GM19240 (cell line): Measurements from ENCODE around the gene CIAO2A.
A peak's percentile ranks its signal among the peaks of the same experiment; 100 is the strongest.

ENCODE experiments used
- DNase-seq: peaks from one replicate; pipeline ENCODE4 v3.0.0; 2011; ENCODE audit warnings: low spot score; ENCODE audit not compliant: insufficient read length

Gene CIAO2A

DNA sequence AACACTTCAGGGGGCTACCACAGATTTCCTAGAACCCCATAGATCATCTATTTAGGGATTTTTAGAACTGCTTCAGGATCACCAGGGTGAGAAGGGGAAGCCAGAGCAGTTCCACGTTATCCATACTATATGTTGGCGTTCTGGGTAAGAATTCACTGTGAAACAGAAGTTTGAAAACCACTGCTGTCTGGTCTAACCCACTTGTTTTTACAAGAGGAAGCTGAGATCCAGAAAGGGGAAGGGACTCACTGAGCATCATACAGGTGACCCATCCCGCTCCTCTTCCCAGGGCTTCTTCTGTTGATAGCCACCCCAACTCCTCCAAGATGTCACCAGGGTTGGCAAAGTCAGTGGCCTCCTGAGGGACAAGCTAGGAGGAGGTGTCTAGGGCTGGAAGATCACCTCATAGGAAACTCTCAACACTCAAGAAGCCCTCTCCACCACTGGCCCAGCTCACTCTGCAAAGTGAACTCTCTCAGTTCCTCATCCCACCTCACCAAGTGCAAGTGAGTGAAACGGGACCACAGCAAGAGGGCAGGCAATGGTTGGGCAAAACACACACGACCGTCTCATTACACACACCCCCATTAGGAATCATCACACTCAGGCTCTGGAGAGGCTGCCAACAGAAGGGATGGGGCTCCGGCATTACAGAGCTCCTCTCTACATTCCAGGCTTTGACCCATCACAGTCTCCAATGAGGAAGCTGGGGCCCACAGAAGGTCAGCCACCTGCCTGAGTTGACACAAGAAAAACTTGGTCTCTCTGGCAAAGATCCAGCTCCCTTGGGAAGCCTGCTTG, 49.1 kb downstream of the CIAO2A start:
- peak; percentile 69 for DNase-seq

GRCh38 chr15:64038878-64039610, 54.6 kb downstream of the CIAO2A start:
- DNase-seq = no peak

DNA sequence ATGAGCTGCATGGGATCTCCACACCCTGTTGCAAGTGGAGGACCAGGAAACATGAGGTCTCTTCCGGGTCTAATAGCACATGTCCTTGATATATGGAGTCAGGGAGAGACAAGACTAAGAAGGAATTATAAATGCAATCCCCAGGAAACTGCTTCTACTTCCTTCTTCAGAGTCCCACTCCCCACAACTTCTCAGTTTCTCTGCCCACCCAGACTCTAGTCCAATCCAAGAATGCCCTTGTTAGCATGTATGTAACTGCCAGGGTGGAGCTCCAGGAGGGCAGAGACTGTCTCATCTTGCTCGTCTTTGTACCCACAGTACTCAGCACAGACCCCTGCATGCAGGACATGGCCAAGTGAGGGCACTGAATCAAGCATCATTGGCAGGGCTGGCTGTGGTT, 55.7 kb downstream of the CIAO2A start:
- DNase-seq = no peak

DNA sequence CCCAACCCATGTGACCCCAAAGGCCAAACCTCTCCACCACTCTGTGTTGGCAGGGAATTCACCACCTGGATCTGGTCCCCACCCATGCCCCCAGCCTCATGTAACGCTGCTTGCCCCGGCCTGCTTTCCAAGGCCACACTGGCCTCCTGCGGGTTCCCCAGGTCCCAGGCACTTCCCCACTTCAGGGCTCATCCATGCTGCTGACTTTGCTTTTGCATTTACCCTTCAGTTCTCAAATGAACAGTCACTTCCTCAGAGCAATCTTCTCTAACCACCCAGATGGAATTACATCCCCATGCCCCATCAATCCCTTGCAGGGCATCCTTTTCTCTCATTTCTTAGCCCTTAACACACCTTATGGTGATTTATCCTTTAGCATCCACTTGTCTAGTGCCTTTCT, 56.5 kb downstream of the CIAO2A start:
- no peak for DNase-seq

GRCh38 chr15:64035525-64035924, 58.1 kb downstream of the CIAO2A start:
- DNase-seq = no peak

GRCh38 chr15:64034519-64034918, 59.1 kb downstream of the CIAO2A start:
- no peak for DNase-seq

DNA sequence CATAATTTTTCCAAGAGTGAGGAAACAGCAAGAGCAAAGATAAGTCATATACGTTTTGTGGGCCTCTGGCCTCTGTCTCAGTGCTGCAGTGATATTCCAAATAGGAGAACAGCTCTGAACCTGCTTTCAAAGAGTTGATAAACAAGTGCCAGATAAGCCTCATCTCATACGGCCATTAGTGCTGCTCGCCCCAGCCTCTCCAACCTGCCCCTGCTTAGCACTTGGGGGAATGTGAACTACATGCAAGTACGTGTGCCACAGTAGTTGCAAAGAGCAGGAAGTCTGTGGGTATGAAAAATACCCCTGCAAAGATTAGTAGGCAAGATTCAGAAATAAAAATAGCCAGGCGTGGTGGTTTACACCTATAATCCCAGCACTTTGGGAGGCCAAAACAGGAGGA, 61.3 kb downstream of the CIAO2A start:
- no peak for DNase-seq

- no peak for DNase-seq
These were observed 63.5 kb downstream of the CIAO2A start for GRCh38 chr15:64030123-64030522.

DNA sequence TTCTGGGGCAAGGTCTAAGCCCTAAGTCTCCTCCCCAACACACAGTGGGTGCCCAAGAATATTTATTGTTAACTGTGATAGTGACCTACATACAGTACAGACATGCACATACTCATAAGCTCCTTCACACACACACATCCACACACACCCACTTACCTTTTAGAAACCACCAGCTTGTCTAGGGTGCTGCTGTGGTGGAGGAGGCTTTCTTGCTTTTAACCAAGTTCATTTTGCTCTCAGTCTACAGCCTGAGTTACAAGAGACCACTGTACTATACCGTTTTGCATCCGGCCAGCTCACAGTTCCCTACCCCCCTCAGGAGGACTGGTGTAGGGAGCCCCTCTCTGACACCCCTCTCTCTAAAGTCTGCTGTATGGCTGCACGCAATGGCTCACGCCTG, 64.0 kb downstream of the CIAO2A start:
- DNase-seq = no peak

GRCh38 chr15:64029110-64029509, 64.5 kb downstream of the CIAO2A start:
- no peak for DNase-seq

DNA sequence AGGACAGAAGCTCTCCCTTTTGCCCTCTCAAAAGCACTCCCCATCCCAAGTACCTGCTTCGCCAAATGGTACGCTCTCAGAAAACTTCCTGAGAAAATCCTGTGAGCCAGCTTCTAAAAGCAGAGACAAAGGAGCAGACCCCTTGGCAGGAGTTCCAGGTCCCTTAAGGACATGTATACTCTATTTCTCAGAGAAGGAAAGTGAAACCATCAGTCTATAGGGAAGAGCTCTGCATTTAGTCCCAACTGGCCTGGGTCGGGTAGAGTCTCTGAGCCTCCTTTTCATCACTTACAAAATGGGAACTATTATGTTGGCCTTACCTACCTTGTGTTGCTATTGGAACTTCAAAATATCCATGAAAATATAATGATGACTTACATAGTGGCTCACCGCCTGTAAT, 67.0 kb downstream of the CIAO2A start:
- DNase-seq = no peak

- DNase-seq = no peak
These were observed 69.2 kb downstream of the CIAO2A start for GRCh38 chr15:64024172-64025050.

- no peak for DNase-seq
These were observed 70.4 kb downstream of the CIAO2A start for GRCh38 chr15:64023220-64023619.

DNA sequence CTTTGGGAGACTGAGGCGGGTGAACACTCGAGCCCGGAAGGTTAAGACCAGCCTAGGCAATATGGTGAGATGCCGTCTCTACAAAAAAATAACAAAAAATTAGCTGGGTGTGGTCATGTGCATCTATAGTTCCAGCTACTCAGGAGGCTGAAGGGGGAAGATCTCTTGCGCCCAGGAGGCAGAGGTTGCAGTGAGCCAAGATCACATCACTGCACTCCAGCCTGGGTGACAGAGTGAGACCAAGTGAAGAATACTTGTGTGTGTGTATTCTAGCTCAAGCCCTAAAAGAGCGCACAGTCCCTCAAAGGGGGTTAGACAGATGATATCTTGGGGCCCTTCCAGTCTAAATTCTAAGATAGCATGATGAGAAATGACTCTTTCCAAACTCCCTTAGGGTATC, 71.1 kb downstream of the CIAO2A start:
- DNase-seq = no peak
